ENCODE data around the gene LRRC4C.

- no peak for TF ChIP-seq CTCF (conservative IDR thresholded peaks at IDR 0.05 in 1 of 2, IDR thresholded peaks at IDR 0.05 in 1 of 2; ENCODE audit: extremely low read depth in 1 of 2, insufficient read depth in 1 of 2, low read depth in 1 of 2, low read length in 2 of 2)
- no peak for TF ChIP-seq EZH2 (IDR thresholded peaks at IDR 0.05; ENCODE audit: borderline replicate concordance, low read length)
Observed at GRCh38 chr11:40425168-40425567, 1034.3 kb downstream of the LRRC4C start.
